SK-N-SH (cell line): ENCODE results near the gene HTT. TPM values are rescaled to one million over a fixed set of nuclear protein-coding genes. Genes with fewer than 3 reads are reported as not detected.

Source experiments
- CTCF ChIA-PET: fragments of 300-600, 350-600 bp; formaldehyde crosslinking; extraction: SDS; loops from one replicate; lab custom pipeline; 2021; lab: Yijun Ruan, JAX
- POLR2A ChIA-PET: fragments of 350-600 bp; sonication (Branson Sonifier 250); formaldehyde crosslinking; extraction: SDS; loops from one replicate; lab custom pipeline; 2020; ENCODE audit warnings: antibody characterized with exemption, inconsistent platforms; lab: Yijun Ruan, JAX
- DNase-seq: peaks from one replicate; pipeline ENCODE4 v3.0.0; 2012
- H2AFZ ChIP-seq: fragments of 200-600 bp; sonication (generic); 2 replicates; pipeline ENCODE4 v1.8.1; 2016; ENCODE audit warnings: antibody characterized with exemption, mild to moderate bottlenecking, low read depth
- H3F3A ChIP-seq: fragments of 200-600 bp; sonication (generic); replicated peaks from 2 replicates; pipeline ENCODE3; 2016; ENCODE audit warnings: antibody characterized with exemption, mild to moderate bottlenecking; ENCODE audit not compliant: insufficient read depth
- H3K27ac ChIP-seq, 2 experiments: fragments of 200-500 bp in 1 of 2; fragments of 200-600 bp in 1 of 2; sonication (Bioruptor generic) in 1 of 2; sonication (generic), shearing (Covaris generic) in 1 of 2; 2 replicates each; pipeline versions ENCODE4 v1.5.1 to v1.6.1; 2014 to 2016; ENCODE audit warnings: low read depth in 2 of 2, inconsistent platforms in 1 of 2, low read length in 1 of 2, mild to moderate bottlenecking in 1 of 2, mixed read lengths in 1 of 2
- H3K27me3 ChIP-seq: fragments of 200-600 bp; sonication (generic), shearing (Covaris generic); 2 replicates; pipeline ENCODE4 v1.6.1; 2016; ENCODE audit warnings: mixed run types; ENCODE audit not compliant: insufficient read depth
- H3K36me3 ChIP-seq, 2 experiments: fragments of 200-500 bp in 1 of 2; fragments of 200-600 bp in 1 of 2; sonication (Bioruptor generic) in 1 of 2; sonication (generic) in 1 of 2; replicated peaks in 1 of 2; 2 replicates each; pipeline versions ENCODE3 to v1.5.1; 2014 to 2016; ENCODE audit warnings: low read length in 1 of 2, mild to moderate bottlenecking in 1 of 2; ENCODE audit not compliant: insufficient read depth in 2 of 2, control insufficient read depth in 1 of 2
- H3K4me1 ChIP-seq, 2 experiments: fragments of 200-500 bp in 1 of 2; fragments of 200-600 bp in 1 of 2; sonication (Bioruptor generic) in 1 of 2; sonication (generic), shearing (Covaris generic) in 1 of 2; 2 replicates each; pipeline versions ENCODE4 v1.5.1 to v1.6.1; 2014 to 2016; ENCODE audit warnings: low read depth in 1 of 2, low read length in 1 of 2, mixed run types in 1 of 2; ENCODE audit not compliant: insufficient read depth in 2 of 2, control insufficient read depth in 1 of 2
- H3K4me2 ChIP-seq: fragments of 200-600 bp; sonication (generic), shearing (Covaris generic); 2 replicates; pipeline ENCODE4 v1.6.1; 2017; ENCODE audit warnings: mixed run types
- H3K4me3 ChIP-seq, 2 experiments: fragments of 200-500 bp in 1 of 2; fragments of 200-600 bp in 1 of 2; sonication (Bioruptor generic) in 1 of 2; sonication (generic), shearing (Covaris generic) in 1 of 2; 2 replicates each; pipeline versions ENCODE4 v1.5.1 to v1.8.1; 2014 to 2016; ENCODE audit warnings: low read depth in 2 of 2, inconsistent platforms in 1 of 2, low read length in 1 of 2, mild to moderate bottlenecking in 1 of 2, mixed read lengths in 1 of 2, moderate library complexity in 1 of 2
- H3K79me2 ChIP-seq: fragments of 200-600 bp; sonication (generic); 2 replicates; pipeline ENCODE4 v1.8.1; 2017; ENCODE audit warnings: mild to moderate bottlenecking; ENCODE audit not compliant: insufficient read depth
- H3K9ac ChIP-seq: fragments of 200-600 bp; sonication (generic); 2 replicates; pipeline ENCODE4 v1.6.1; 2017; ENCODE audit warnings: mixed run types
- H3K9me2 ChIP-seq: fragments of 200-600 bp; sonication (generic); 2 replicates; pipeline ENCODE4 v1.6.1; 2017; ENCODE audit warnings: mixed run types
- H3K9me3 ChIP-seq: fragments of 200-600 bp; sonication (generic); 2 replicates; pipeline ENCODE4 v1.6.1; 2017; ENCODE audit warnings: mixed run types, mild to moderate bottlenecking, moderate library complexity
- H4K20me1 ChIP-seq: fragments of 200-600 bp; sonication (generic); 2 replicates; pipeline ENCODE4 v1.6.1; 2017; ENCODE audit warnings: mild to moderate bottlenecking, mixed run types; ENCODE audit not compliant: insufficient read depth
- CHD2 ChIP-seq: fragments of 150-350 bp; IDR thresholded peaks from 2 replicates; pipeline ENCODE4 v1.6.1; 2018; ENCODE audit warnings: low read length; ENCODE audit not compliant: partially characterized antibody
- ELF1 ChIP-seq: IDR thresholded peaks from 2 replicates; pipeline ENCODE4 v1.4.0; 2012
- FOXJ3 ChIP-seq: sonication (generic); formaldehyde crosslinking; IDR thresholded peaks from 2 replicates; pipeline ENCODE4 v1.5.1; 2020; ENCODE audit warnings: mild to moderate bottlenecking, missing genetic modification reagents
- GABPA ChIP-seq: IDR thresholded peaks from 2 replicates; pipeline ENCODE4 v1.4.0; 2012; ENCODE audit warnings: low read depth, mild to moderate bottlenecking
- GATA2 ChIP-seq: sonication (generic); formaldehyde crosslinking; IDR thresholded peaks from 2 replicates; pipeline ENCODE4 v1.5.0; 2020; ENCODE audit warnings: mild to moderate bottlenecking, missing genetic modification reagents
- MXI1 ChIP-seq: IDR thresholded peaks from 2 replicates; pipeline ENCODE4 v1.6.1; 2012; ENCODE audit warnings: mild to moderate bottlenecking, low read depth, low read length, improper control_type of control experiment
- NRF1 ChIP-seq: IDR thresholded peaks from 2 replicates; pipeline ENCODE4 v1.6.1; 2012; ENCODE audit warnings: low read depth, mild to moderate bottlenecking, low read length
- POLR2AphosphoS5 ChIP-seq: IDR thresholded peaks from 2 replicates; pipeline ENCODE4 v1.6.1; 2012; ENCODE audit warnings: low read depth, low read length
- RCOR1 ChIP-seq: fragments of 150-350 bp; IDR thresholded peaks from 2 replicates; pipeline ENCODE4 v1.6.1; 2017; ENCODE audit warnings: antibody characterized with exemption, low read length
- REST ChIP-seq: IDR thresholded peaks from 2 replicates; pipeline ENCODE4 v1.6.1; 2012; ENCODE audit warnings: mild to moderate bottlenecking, low read depth, low read length, moderate library complexity
- TEAD4 ChIP-seq: IDR thresholded peaks from 2 replicates; pipeline ENCODE4 v1.4.0; 2012; ENCODE audit warnings: mild to moderate bottlenecking, borderline replicate concordance; ENCODE audit not compliant: insufficient read depth
- USF2 ChIP-seq: fragments of 150-350 bp; IDR thresholded peaks from 2 replicates; pipeline ENCODE4 v1.6.1; 2017; ENCODE audit warnings: antibody characterized with exemption, low read length, low read depth, borderline replicate concordance
- YY1 ChIP-seq: IDR thresholded peaks from 2 replicates; pipeline ENCODE4 v1.4.0; 2012; ENCODE audit warnings: low read depth, mild to moderate bottlenecking
- ZBTB33 ChIP-seq: IDR thresholded peaks from 2 replicates; pipeline ENCODE4 v1.4.0; 2012; ENCODE audit warnings: low read depth, borderline replicate concordance
- WGBS: methylation state at CpG from one replicate; pipeline ENCODE4 v1.1.6; 2017; ENCODE audit warnings: low lambda C conversion rate; 5-methylcytosine and 5-hydroxymethylcytosine counted together
- polyA plus RNA-seq, 3 experiments: library from polyadenylated mRNA; depleted of rRNA; stranded (reverse); fragments of >200 nt; gene quantifications; 2 replicates each; pipeline ENCODE4 v1.2.3, GENCODE V29; 2012

The HTT gene
- polyA plus RNA-seq, 1 of the 3 experiments (the other 2 are of a cell fraction), result 11.3 TPM

- POLR2A ChIA-PET, result interaction anchor here (0.7 kb wide), 1 partner anchor 15 kb away, joined by 3 read pairs; no protein-coding TSS in a partner anchor
- peak; percentile 95 for TF ChIP-seq CHD2
- peak; percentile 62; the same call in 1 of the 2 replicates for TF ChIP-seq ZBTB33
- TF ChIP-seq USF2, result no peak
- peak; percentile 47; the same call in 1 of the 2 replicates for TF ChIP-seq POLR2AphosphoS5
- TF ChIP-seq, all 33 proteins: peak for 3
- Histone ChIP-seq H3F3A (peaks cover 8% of the 10 kb centered on the region), H4K20me1 (peaks cover 45% of the 10 kb centered on the region), H2AFZ (peak overlapping the region; percentile 96), H3K27me3 (no peaks in the 10 kb centered on the region), H3K9me3 (no peaks in the 10 kb centered on the region), H3K4me3 (peak overlapping the region; percentile 85 to 93), H3K36me3 (no peaks in the 10 kb centered on the region), H3K79me2 (peaks cover 49% of the 10 kb centered on the region), H3K9ac (peak overlapping the region; percentile 98), H3K4me2 (peak overlapping the region; percentile 89), H3K4me1 (peaks cover 6 to 15% of the 10 kb centered on the region in 2 experiments; a peak in 3 of 4 replicates), H3K9me2 (no peaks in the 10 kb centered on the region), H3K27ac (peak overlapping the region; percentile 85 to 96)
- CTCF ChIA-PET, result interaction anchor here (0.7 kb wide), 1 partner anchor 26 kb away, joined by 3 read pairs; no protein-coding TSS in a partner anchor
- DNase-seq, result peak; percentile 74
- WGBS, result 0% methylated on average over 16 of the region's 60 CpGs
Observed at GRCh38 chr4:3074846-3075651, 568 bp downstream of the HTT start.

GRCh38 chr4:3075652-3075981 lies 1.1 kb downstream of the HTT start:
- Histone ChIP-seq H3K9ac (peak overlapping the region; percentile 98), H3K27me3 (no peaks in the 10 kb centered on the region), H3K9me3 (no peaks in the 10 kb centered on the region), H3K79me2 (peaks cover 55% of the 10 kb centered on the region), H3K4me2 (peak overlapping the region; percentile 89), H3K4me3 (peak overlapping the region; percentile 85 to 93), H3K27ac (peak overlapping the region; percentile 13 to 96; a peak in 3 of 4 replicates), H3K9me2 (no peaks in the 10 kb centered on the region), H4K20me1 (peaks cover 51% of the 10 kb centered on the region), H2AFZ (no peak overlapping the region), H3F3A (peaks cover 8% of the 10 kb centered on the region), H3K36me3 (no peaks in the 10 kb centered on the region), H3K4me1 (peaks cover 6 to 15% of the 10 kb centered on the region in 2 experiments; a peak in 3 of 4 replicates)
- WGBS, result 4% methylated on average over 7 of the region's 8 CpGs
- DNase-seq, result no peak
- TF ChIP-seq FOXJ3 (CRISPR knock-in tag), result no peak
- no peak for TF ChIP-seq YY1
- TF ChIP-seq USF2, result no peak
- no peak for TF ChIP-seq ELF1
- no peak for TF ChIP-seq TEAD4
- TF ChIP-seq GATA2 (CRISPR knock-in tag), result no peak
- no peak for TF ChIP-seq MXI1
- no peak for TF ChIP-seq REST
- TF ChIP-seq RCOR1, result no peak
- no peak for TF ChIP-seq GABPA
- no peak for TF ChIP-seq NRF1
- POLR2A ChIA-PET, result interaction anchor here (0.7 kb wide), 1 partner anchor 15 kb away, joined by 3 read pairs; no protein-coding TSS in a partner anchor
- CTCF ChIA-PET, result no interaction called here
